HEK293 (cell line): Measurements from ENCODE around the gene PASK.

ENCODE experiments used
- CTCF ChIA-PET: fragments of 350-600 bp; formaldehyde crosslinking; extraction: SDS; loops from one replicate; lab custom pipeline; 2021; ENCODE audit warnings: antibody characterized with exemption; lab: Yijun Ruan, JAX
- POLR2A ChIA-PET: fragments of 300-600 bp; formaldehyde crosslinking; extraction: SDS; loops from one replicate; lab custom pipeline; 2020; ENCODE audit warnings: antibody characterized with exemption, inconsistent platforms; lab: Yijun Ruan, JAX
- H3K27ac ChIP-seq: fragments of 200-500 bp; sonication (Bioruptor generic); 2 replicates; pipeline ENCODE4 v1.5.1; 2014; ENCODE audit warnings: low read depth, low read length, control low read depth, inconsistent platforms; ENCODE audit errors: extremely low read depth
- H3K36me3 ChIP-seq, 2 experiments: fragments of 200-500 bp in 1 of 2; sonication (Bioruptor generic) in 1 of 2; 1 replicate in 1 of 2; 2 replicates in 1 of 2; pipeline ENCODE4 v1.5.1; 2014 to 2017; ENCODE audit warnings: inconsistent platforms in 2 of 2, low read length in 2 of 2; ENCODE audit not compliant: control insufficient read depth in 2 of 2, insufficient read depth in 1 of 2
- H3K4me1 ChIP-seq: fragments of 200-500 bp; sonication (Bioruptor generic); 2 replicates; pipeline ENCODE4 v1.5.1; 2014; ENCODE audit warnings: mild to moderate bottlenecking, low read length, inconsistent platforms; ENCODE audit not compliant: control insufficient read depth, insufficient read depth
- H3K4me3 ChIP-seq: 2 replicates; pipeline ENCODE4 v1.5.1; 2011; ENCODE audit warnings: low read depth, mild to moderate bottlenecking, control low read depth, low read length, moderate library complexity
- H3K9me3 ChIP-seq: fragments of 200-500 bp; sonication (Bioruptor generic); 2 replicates; pipeline ENCODE4 v1.5.1; 2014; ENCODE audit warnings: low read depth, low read length, inconsistent platforms; ENCODE audit not compliant: control insufficient read depth, insufficient read depth
- EGR2 ChIP-seq: fragments of 450-650 bp; formaldehyde crosslinking; IDR thresholded peaks from 2 replicates; pipeline ENCODE4 v1.5.1; 2016; ENCODE audit warnings: low read depth, missing biosample characterization, missing genetic modification characterization
- GFI1B ChIP-seq: fragments of 450-650 bp; formaldehyde crosslinking; IDR thresholded peaks from 2 replicates; pipeline ENCODE4 v1.5.1; 2016; ENCODE audit warnings: missing biosample characterization, missing genetic modification characterization
- GLIS2 ChIP-seq: fragments of 450-650 bp; formaldehyde crosslinking; IDR thresholded peaks from 2 replicates; pipeline ENCODE4 v1.5.1; 2016; ENCODE audit warnings: missing biosample characterization, missing genetic modification characterization
- HOXC10 ChIP-seq: sonication (generic); formaldehyde crosslinking; IDR thresholded peaks from 2 replicates; pipeline ENCODE4 v1.8.1; 2023; ENCODE audit warnings: mild to moderate bottlenecking, missing genetic modification reagents
- MZF1 ChIP-seq: fragments of 450-650 bp; formaldehyde crosslinking; IDR thresholded peaks from 2 replicates; pipeline ENCODE4 v1.5.1; 2017; ENCODE audit warnings: missing biosample characterization, missing genetic modification characterization, borderline replicate concordance
- SP7 ChIP-seq: fragments of 450-650 bp; formaldehyde crosslinking; IDR thresholded peaks from 2 replicates; pipeline ENCODE4 v1.5.1; 2016; ENCODE audit warnings: missing biosample characterization, missing genetic modification characterization
- TRIM28 ChIP-seq: IDR thresholded peaks from 2 replicates; pipeline ENCODE4 v1.6.1; 2011; ENCODE audit warnings: low read length, control low read depth, borderline replicate concordance
- ZFP37 ChIP-seq: fragments of 450-650 bp; formaldehyde crosslinking; IDR thresholded peaks from 2 replicates; pipeline ENCODE4 v1.5.1; 2016; ENCODE audit warnings: missing biosample characterization, missing genetic modification characterization
- ZNF10 ChIP-seq: fragments of 450-650 bp; formaldehyde crosslinking; IDR thresholded peaks from 2 replicates; pipeline ENCODE4 v1.5.1; 2017; ENCODE audit warnings: missing biosample characterization, missing genetic modification characterization
- ZNF140 ChIP-seq: fragments of 450-650 bp; formaldehyde crosslinking; IDR thresholded peaks from 2 replicates; pipeline ENCODE4 v1.5.1; 2016; ENCODE audit warnings: missing biosample characterization, missing genetic modification characterization
- ZNF174 ChIP-seq: fragments of 450-650 bp; formaldehyde crosslinking; IDR thresholded peaks from 2 replicates; pipeline ENCODE4 v1.5.0; 2017; ENCODE audit warnings: missing biosample characterization, mild to moderate bottlenecking, missing genetic modification characterization
- ZNF350 ChIP-seq: fragments of 450-650 bp; formaldehyde crosslinking; IDR thresholded peaks from 2 replicates; pipeline ENCODE4 v1.5.0; 2017; ENCODE audit warnings: missing biosample characterization, mild to moderate bottlenecking, missing genetic modification characterization
- ZNF433 ChIP-seq: fragments of 450-650 bp; formaldehyde crosslinking; IDR thresholded peaks from 2 replicates; pipeline ENCODE4 v1.5.1; 2016; ENCODE audit warnings: missing biosample characterization, missing genetic modification characterization, low read depth
- ZNF558 ChIP-seq: fragments of 450-650 bp; formaldehyde crosslinking; IDR thresholded peaks from 2 replicates; pipeline ENCODE4 v1.5.1; 2016; ENCODE audit warnings: missing biosample characterization, missing genetic modification characterization
- ZNF623 ChIP-seq: fragments of 450-650 bp; formaldehyde crosslinking; IDR thresholded peaks from 2 replicates; pipeline ENCODE4 v1.5.1; 2016; ENCODE audit warnings: missing biosample characterization, missing genetic modification characterization
- ZNF660 ChIP-seq: fragments of 450-650 bp; IDR thresholded peaks from 2 replicates; pipeline ENCODE4 v1.5.1; 2018; ENCODE audit warnings: missing biosample characterization, mild to moderate bottlenecking, missing genetic modification characterization
- ZNF701 ChIP-seq: fragments of 450-650 bp; formaldehyde crosslinking; IDR thresholded peaks from 2 replicates; pipeline ENCODE4 v1.5.1; 2016; ENCODE audit warnings: missing biosample characterization, missing genetic modification characterization
- ZSCAN30 ChIP-seq: fragments of 450-650 bp; IDR thresholded peaks from 2 replicates; pipeline ENCODE4 v1.5.1; 2018; ENCODE audit warnings: missing biosample characterization, mild to moderate bottlenecking, missing genetic modification characterization, moderate library complexity
- TF ChIP-seq, protein P1 (sequence below): fragments of 450-650 bp; formaldehyde crosslinking; IDR thresholded peaks from 2 replicates; pipeline ENCODE4 v1.5.1; 2016; ENCODE audit warnings: missing biosample characterization, missing genetic modification characterization
- TF ChIP-seq, protein P2 (sequence below): fragments of 450-650 bp; formaldehyde crosslinking; IDR thresholded peaks from 2 replicates; pipeline ENCODE4 v1.5.1; 2016; ENCODE audit warnings: missing biosample characterization, missing genetic modification characterization, low read depth
- TF ChIP-seq, protein P3 (sequence below): fragments of 450-650 bp; formaldehyde crosslinking; IDR thresholded peaks from 2 replicates; pipeline ENCODE4 v1.5.1; 2016; ENCODE audit warnings: missing biosample characterization, missing genetic modification characterization
- TF ChIP-seq, protein P4 (sequence below): fragments of 450-650 bp; formaldehyde crosslinking; IDR thresholded peaks from 2 replicates; pipeline ENCODE4 v1.5.1; 2016; ENCODE audit warnings: missing biosample characterization, missing genetic modification characterization

PASK gene

DNA sequence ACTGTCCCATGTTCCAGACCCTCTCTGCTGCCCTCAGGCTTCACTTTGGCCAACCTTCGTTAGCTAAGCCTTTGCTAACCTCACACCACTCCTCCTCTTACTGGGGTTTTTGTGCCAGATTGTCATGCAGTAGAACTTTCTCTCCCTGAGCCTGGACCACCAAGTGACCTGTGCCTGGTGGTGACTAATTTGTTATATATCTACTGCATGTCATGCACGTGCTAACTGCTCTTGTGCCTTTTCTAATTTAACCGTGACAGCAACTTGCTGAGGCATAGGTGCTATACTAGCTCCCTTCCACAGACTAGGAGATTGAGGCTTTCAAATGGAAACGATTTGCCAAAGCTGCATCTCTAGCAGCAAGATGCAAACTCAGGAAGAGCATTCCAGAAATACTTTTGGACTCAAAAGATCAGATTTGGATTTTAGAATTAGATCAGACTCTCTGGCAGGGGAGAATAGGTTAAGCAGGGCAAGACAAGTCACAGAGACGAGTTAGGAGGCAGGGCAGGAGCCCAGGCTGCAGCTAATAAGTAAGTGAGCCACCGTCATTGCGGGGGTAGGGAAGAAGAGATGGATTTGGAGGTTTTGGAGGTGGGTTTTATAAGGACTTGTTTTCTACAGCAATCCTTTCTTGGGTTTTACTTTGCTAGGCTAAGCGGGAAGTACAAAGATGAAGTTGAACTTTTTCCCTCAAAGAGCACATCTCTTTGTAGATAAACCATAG, 2.8 kb upstream of the PASK start:
- peaks cover 0 to 33% of the 10 kb centered on the region in 2 experiments; a peak in 1 of 3 replicates for H3K36me3 ChIP-seq
- ChIA-PET POLR2A (no interaction called here), CTCF (interaction anchor here (1.3 kb wide), 1 partner anchor 74 kb away, joined by 4 read pairs; no protein-coding TSS in a partner anchor)
- no peak overlapping the region for H3K4me3 ChIP-seq
- no peak for TF ChIP-seq ZNF701 (tag by site-specific recombination)
- no peak for TF ChIP-seq EGR2
- TF ChIP-seq TRIM28, result no peak
- TF ChIP-seq, protein P1, sequence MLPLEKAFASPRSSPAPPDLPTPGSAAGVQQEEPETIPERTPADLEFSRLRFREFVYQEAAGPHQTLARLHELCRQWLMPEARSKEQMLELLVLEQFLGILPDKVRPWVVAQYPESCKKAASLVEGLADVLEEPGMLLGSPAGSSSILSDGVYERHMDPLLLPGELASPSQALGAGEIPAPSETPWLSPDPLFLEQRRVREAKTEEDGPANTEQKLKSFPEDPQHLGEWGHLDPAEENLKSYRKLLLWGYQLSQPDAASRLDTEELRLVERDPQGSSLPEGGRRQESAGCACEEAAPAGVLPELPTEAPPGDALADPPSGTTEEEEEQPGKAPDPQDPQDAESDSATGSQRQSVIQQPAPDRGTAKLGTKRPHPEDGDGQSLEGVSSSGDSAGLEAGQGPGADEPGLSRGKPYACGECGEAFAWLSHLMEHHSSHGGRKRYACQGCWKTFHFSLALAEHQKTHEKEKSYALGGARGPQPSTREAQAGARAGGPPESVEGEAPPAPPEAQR (tag by site-specific recombination), result no peak
- TF ChIP-seq HOXC10 (CRISPR knock-in tag), result no peak
- TF ChIP-seq MZF1 (tag by site-specific recombination), result no peak
- TF ChIP-seq ZNF174 (tag by site-specific recombination), result no peak
- TF ChIP-seq, protein P2, sequence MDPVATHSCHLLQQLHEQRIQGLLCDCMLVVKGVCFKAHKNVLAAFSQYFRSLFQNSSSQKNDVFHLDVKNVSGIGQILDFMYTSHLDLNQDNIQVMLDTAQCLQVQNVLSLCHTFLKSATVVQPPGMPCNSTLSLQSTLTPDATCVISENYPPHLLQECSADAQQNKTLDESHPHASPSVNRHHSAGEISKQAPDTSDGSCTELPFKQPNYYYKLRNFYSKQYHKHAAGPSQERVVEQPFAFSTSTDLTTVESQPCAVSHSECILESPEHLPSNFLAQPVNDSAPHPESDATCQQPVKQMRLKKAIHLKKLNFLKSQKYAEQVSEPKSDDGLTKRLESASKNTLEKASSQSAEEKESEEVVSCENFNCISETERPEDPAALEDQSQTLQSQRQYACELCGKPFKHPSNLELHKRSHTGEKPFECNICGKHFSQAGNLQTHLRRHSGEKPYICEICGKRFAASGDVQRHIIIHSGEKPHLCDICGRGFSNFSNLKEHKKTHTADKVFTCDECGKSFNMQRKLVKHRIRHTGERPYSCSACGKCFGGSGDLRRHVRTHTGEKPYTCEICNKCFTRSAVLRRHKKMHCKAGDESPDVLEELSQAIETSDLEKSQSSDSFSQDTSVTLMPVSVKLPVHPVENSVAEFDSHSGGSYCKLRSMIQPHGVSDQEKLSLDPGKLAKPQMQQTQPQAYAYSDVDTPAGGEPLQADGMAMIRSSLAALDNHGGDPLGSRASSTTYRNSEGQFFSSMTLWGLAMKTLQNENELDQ (tag by site-specific recombination), result no peak
- no peak for TF ChIP-seq ZNF10
- no peak for TF ChIP-seq ZNF558 (tag by site-specific recombination)
- TF ChIP-seq ZNF623, result no peak
- no peak for TF ChIP-seq ZNF350 (tag by site-specific recombination)
- no peak for TF ChIP-seq SP7 (tag by site-specific recombination)
- TF ChIP-seq, protein P3, sequence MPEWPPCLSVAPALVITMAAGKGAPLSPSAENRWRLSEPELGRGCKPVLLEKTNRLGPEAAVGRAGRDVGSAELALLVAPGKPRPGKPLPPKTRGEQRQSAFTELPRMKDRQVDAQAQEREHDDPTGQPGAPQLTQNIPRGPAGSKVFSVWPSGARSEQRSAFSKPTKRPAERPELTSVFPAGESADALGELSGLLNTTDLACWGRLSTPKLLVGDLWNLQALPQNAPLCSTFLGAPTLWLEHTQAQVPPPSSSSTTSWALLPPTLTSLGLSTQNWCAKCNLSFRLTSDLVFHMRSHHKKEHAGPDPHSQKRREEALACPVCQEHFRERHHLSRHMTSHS (tag by site-specific recombination), result no peak
- TF ChIP-seq ZFP37 (tag by site-specific recombination), result no peak
- no peak for TF ChIP-seq GFI1B
- TF ChIP-seq, all 188 proteins: peak for 0
- Histone ChIP-seq H3K27ac (no peak overlapping the region), H3K9me3 (no peaks in the 10 kb centered on the region), H3K4me1 (no peaks in the 10 kb centered on the region)

DNA sequence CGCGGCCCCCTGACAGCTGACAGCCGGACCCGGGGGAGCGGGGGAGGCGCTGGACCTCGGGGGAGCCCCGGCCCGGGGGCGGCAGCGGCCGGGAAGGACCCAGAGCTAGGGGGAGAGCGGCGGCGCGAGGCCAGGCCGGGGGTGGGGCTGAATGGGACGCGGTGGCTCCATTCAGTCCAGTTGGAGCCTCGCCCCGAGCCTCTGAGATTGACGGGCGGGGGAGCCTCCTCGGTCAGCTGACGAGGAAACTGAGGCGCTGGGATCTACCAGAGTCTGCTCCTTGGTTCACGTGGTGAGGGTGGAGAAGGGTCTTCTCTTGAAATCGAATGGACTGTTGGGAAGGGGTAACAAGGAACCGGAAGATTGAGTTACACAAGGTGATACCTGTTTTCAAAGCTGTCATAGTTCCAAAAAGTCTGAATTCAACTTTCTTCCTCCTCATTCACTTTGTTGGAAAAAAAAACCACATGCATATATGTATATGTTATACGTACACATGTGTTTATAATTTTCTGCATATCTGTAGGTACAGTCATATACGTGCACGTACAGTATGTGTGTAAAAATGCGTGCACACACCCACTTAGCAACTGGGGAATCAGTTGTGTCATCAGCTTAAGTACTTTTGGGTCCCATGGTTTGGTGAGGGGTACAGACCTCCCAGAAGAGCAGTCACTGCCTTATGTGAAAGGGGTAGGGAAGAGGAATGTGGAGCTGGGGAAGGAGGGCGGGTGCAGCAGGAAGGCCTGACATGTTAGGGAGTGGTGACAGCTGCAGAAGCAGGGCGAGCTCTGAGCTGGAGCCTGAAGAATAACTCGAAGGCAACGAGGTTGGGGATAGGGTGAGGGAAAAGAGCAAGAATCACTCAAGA, 1.6 kb upstream of the PASK start:
- Histone ChIP-seq H3K9me3 (no peaks in the 10 kb centered on the region), H3K27ac (peak overlapping the region; percentile 73; the same call in 1 of the 2 replicates), H3K36me3 (peaks cover 0 to 25% of the 10 kb centered on the region in 2 experiments; a peak in 2 of 3 replicates), H3K4me3 (peak overlapping the region; percentile 94), H3K4me1 (no peaks in the 10 kb centered on the region)
- ChIA-PET CTCF (interaction anchor here (1.3 kb wide), 1 partner anchor 73 kb away, joined by 4 read pairs; no protein-coding TSS in a partner anchor), POLR2A (interaction anchor here (1.2 to 2.7 kb wide), 4 partner anchors 13 to 150 kb away, joined by 3 to 13 read pairs (median 4); partner anchors contain the start of gene MTERF4)
- TF ChIP-seq ZSCAN30 (tag by site-specific recombination), result 0 out of 2 replicates have a peak, but pooled peaks have one; percentile 10
- 0 out of 2 replicates have a peak, but pooled peaks have one; percentile 43 for TF ChIP-seq ZNF660
- TF ChIP-seq, protein P4, sequence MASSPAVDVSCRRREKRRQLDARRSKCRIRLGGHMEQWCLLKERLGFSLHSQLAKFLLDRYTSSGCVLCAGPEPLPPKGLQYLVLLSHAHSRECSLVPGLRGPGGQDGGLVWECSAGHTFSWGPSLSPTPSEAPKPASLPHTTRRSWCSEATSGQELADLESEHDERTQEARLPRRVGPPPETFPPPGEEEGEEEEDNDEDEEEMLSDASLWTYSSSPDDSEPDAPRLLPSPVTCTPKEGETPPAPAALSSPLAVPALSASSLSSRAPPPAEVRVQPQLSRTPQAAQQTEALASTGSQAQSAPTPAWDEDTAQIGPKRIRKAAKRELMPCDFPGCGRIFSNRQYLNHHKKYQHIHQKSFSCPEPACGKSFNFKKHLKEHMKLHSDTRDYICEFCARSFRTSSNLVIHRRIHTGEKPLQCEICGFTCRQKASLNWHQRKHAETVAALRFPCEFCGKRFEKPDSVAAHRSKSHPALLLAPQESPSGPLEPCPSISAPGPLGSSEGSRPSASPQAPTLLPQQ, result peak; percentile 18; the same call in 1 of the 2 replicates
- TF ChIP-seq ZNF140 (tag by site-specific recombination), result no peak
- TF ChIP-seq ZNF433 (tag by site-specific recombination), result no peak
- peak; percentile 32; the same call in 1 of the 2 replicates for TF ChIP-seq GLIS2 (tag by site-specific recombination)
